Measurements from ENCODE around the gene SMC1B. TPM values are rescaled to one million over a fixed set of nuclear protein-coding genes. Genes with fewer than 3 reads are reported as not detected.

Gene SMC1B
- total RNA-seq, 1 experiment from 2014 or later, result not detected

- CTCF ChIA-PET, result no interaction called here
- Mint-ChIP-seq H3K9me3 (ENCODE audit: low read depth, unreplicated experiment) (no peaks in the 10 kb centered on the region), H3K27ac (ENCODE audit: unreplicated experiment) (no peak overlapping the region), H3K36me3 (ENCODE audit: insufficient read depth, unreplicated experiment) (peaks cover 14% of the 10 kb centered on the region), H3K4me1 (ENCODE audit: low read depth, unreplicated experiment) (no peaks in the 10 kb centered on the region), H3K4me3 (ENCODE audit: low read depth, unreplicated experiment) (no peak overlapping the region), H3K27me3 (ENCODE audit: unreplicated experiment) (no peaks in the 10 kb centered on the region)
- no peak for DNase-seq
- intact Hi-C loops (cut with micrococcal nuclease; ENCODE audit: unreplicated experiment), result no loop called here
- no TSS peak for BruUV-seq (replicated peaks)
- TF ChIP-seq CTCF (IDR thresholded peaks at IDR 0.05; ENCODE audit: unreplicated experiment), result no peak
Observed at GRCh38 chr22:45334068-45334467, 79.3 kb downstream of the SMC1B start.

GRCh38 chr22:45332001-45332400 is 81.4 kb downstream of the SMC1B start:
- intact Hi-C loops (cut with micrococcal nuclease; ENCODE audit: unreplicated experiment), result no loop called here
- H3K4me3 Mint-ChIP-seq (ENCODE audit: low read depth, unreplicated experiment), result no peak overlapping the region
- DNase-seq, result no peak
- TF ChIP-seq CTCF (IDR thresholded peaks at IDR 0.05; ENCODE audit: unreplicated experiment), result no peak
- H3K27ac Mint-ChIP-seq (ENCODE audit: unreplicated experiment), result no peak overlapping the region
- peaks cover 4% of the 10 kb centered on the region for H3K36me3 Mint-ChIP-seq (ENCODE audit: insufficient read depth, unreplicated experiment)
- BruUV-seq (replicated peaks), result no TSS peak
- peaks cover 2% of the 10 kb centered on the region for H3K9me3 Mint-ChIP-seq (ENCODE audit: low read depth, unreplicated experiment)
- H3K4me1 Mint-ChIP-seq (ENCODE audit: low read depth, unreplicated experiment), result no peaks in the 10 kb centered on the region
- no peaks in the 10 kb centered on the region for H3K27me3 Mint-ChIP-seq (ENCODE audit: unreplicated experiment)
- CTCF ChIA-PET, result no interaction called here

- H3K27me3 Mint-ChIP-seq (ENCODE audit: unreplicated experiment), result no peaks in the 10 kb centered on the region
- no peaks in the 10 kb centered on the region for H3K4me1 Mint-ChIP-seq (ENCODE audit: low read depth, unreplicated experiment)
- TF ChIP-seq CTCF (IDR thresholded peaks at IDR 0.05; ENCODE audit: unreplicated experiment), result no peak
- intact Hi-C loops (cut with micrococcal nuclease; ENCODE audit: unreplicated experiment), result no loop called here
- no peak overlapping the region for H3K27ac Mint-ChIP-seq (ENCODE audit: unreplicated experiment)
- peaks cover 2% of the 10 kb centered on the region for H3K9me3 Mint-ChIP-seq (ENCODE audit: low read depth, unreplicated experiment)
- H3K36me3 Mint-ChIP-seq (ENCODE audit: insufficient read depth, unreplicated experiment), result peaks cover 4% of the 10 kb centered on the region
- no TSS peak for BruUV-seq (replicated peaks)
- DNase-seq, result no peak
- no peak overlapping the region for H3K4me3 Mint-ChIP-seq (ENCODE audit: low read depth, unreplicated experiment)
- CTCF ChIA-PET, result no interaction called here
Observed at GRCh38 chr22:45331486-45331885, 81.9 kb downstream of the SMC1B start.

GRCh38 chr22:45330548-45330947 is 82.9 kb downstream of the SMC1B start:
- intact Hi-C loops (cut with micrococcal nuclease; ENCODE audit: unreplicated experiment), result no loop called here
- TF ChIP-seq CTCF (IDR thresholded peaks at IDR 0.05; ENCODE audit: unreplicated experiment), result no peak
- Mint-ChIP-seq H3K4me3 (ENCODE audit: low read depth, unreplicated experiment) (no peak overlapping the region), H3K27ac (ENCODE audit: unreplicated experiment) (no peak overlapping the region), H3K36me3 (ENCODE audit: insufficient read depth, unreplicated experiment) (peaks cover 9% of the 10 kb centered on the region), H3K27me3 (ENCODE audit: unreplicated experiment) (no peaks in the 10 kb centered on the region), H3K4me1 (ENCODE audit: low read depth, unreplicated experiment) (no peaks in the 10 kb centered on the region), H3K9me3 (ENCODE audit: low read depth, unreplicated experiment) (peaks cover 2% of the 10 kb centered on the region)
- DNase-seq, result no peak
- CTCF ChIA-PET, result no interaction called here
- BruUV-seq (replicated peaks), result no TSS peak

GRCh38 chr22:45329530-45329936 is 83.9 kb downstream of the SMC1B start:
- BruUV-seq (replicated peaks), result no TSS peak
- no peak for TF ChIP-seq CTCF (IDR thresholded peaks at IDR 0.05; ENCODE audit: unreplicated experiment)
- intact Hi-C loops (cut with micrococcal nuclease; ENCODE audit: unreplicated experiment), result no loop called here
- DNase-seq, result no peak
- Mint-ChIP-seq H3K27me3 (ENCODE audit: unreplicated experiment) (no peaks in the 10 kb centered on the region), H3K4me3 (ENCODE audit: low read depth, unreplicated experiment) (no peak overlapping the region), H3K27ac (ENCODE audit: unreplicated experiment) (no peak overlapping the region), H3K4me1 (ENCODE audit: low read depth, unreplicated experiment) (no peaks in the 10 kb centered on the region), H3K9me3 (ENCODE audit: low read depth, unreplicated experiment) (peaks cover 2% of the 10 kb centered on the region), H3K36me3 (ENCODE audit: insufficient read depth, unreplicated experiment) (peaks cover 11% of the 10 kb centered on the region)
- CTCF ChIA-PET, result no interaction called here
